ENCODE measurements around the gene PRR16.
"Not testable (repeated sequence)": the region's sequence is repeated elsewhere in the genome, so short reads cannot be mapped to it uniquely, and the experiment has no call there.

The PRR16 gene

GRCh38 chr5:120463991-120464626 is at the start of gene PRR16:
TSS of gene PRR16 (plus strand) at chr5:120464300.
- in situ Hi-C loops (cut with HindIII; ENCODE audit: low sequenced_read_pairs) = loop anchor here (10.0 kb wide), 1 partner anchor 341 kb away; no protein-coding TSS in a partner anchor
- TF ChIP-seq CTCF (IDR thresholded peaks at IDR 0.05; ENCODE audit: low read depth, low read length, missing control alignments) = no peak
- no peak for DNase-seq (ENCODE audit: low read depth)
- peak within 1 kb of the TSS; percentile 96 for H3K4me3 ChIP-seq (ENCODE audit: low read depth, low read length)

DNA sequence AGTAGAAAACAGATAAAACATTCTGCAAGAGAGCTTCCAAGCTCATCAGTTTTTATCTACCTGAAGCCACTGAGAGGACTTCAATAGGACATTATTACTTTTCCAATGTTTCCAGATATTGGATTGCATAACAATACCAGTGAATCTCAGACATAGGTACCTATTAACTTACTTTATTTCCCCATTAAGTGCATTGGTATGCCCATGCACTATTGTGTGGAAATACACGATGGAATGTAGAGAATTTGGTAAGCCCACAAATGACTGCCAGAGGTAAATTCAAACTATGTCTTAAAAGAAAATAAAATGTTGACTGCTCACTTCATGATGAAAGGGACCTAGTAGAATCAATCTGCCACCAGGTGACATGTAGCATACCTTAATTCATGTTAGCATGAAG is 48.1 kb upstream of the PRR16 start:
- no peak overlapping the region for H3K4me3 ChIP-seq (ENCODE audit: low read depth, low read length)
- TF ChIP-seq CTCF (IDR thresholded peaks at IDR 0.05; ENCODE audit: low read depth, low read length, missing control alignments) = no peak
- in situ Hi-C loops (cut with HindIII; ENCODE audit: low sequenced_read_pairs) = no loop called here
- DNase-seq (ENCODE audit: low read depth) = no peak

- no peak overlapping the region for H3K4me3 ChIP-seq (ENCODE audit: low read depth, low read length)
- TF ChIP-seq CTCF (IDR thresholded peaks at IDR 0.05; ENCODE audit: low read depth, low read length, missing control alignments) = no peak
- in situ Hi-C loops (cut with HindIII; ENCODE audit: low sequenced_read_pairs) = no loop called here
- DNase-seq (ENCODE audit: low read depth) = peak; percentile 28
These were observed 45.0 kb upstream of the PRR16 start for GRCh38 chr5:120419127-120419526.

- H3K4me3 ChIP-seq (ENCODE audit: low read depth, low read length); in situ Hi-C loops (cut with HindIII; ENCODE audit: low sequenced_read_pairs); DNase-seq (ENCODE audit: low read depth): not testable (repeated sequence)
These were observed 37.3 kb upstream of the PRR16 start for GRCh38 chr5:120426633-120427275.

DNA sequence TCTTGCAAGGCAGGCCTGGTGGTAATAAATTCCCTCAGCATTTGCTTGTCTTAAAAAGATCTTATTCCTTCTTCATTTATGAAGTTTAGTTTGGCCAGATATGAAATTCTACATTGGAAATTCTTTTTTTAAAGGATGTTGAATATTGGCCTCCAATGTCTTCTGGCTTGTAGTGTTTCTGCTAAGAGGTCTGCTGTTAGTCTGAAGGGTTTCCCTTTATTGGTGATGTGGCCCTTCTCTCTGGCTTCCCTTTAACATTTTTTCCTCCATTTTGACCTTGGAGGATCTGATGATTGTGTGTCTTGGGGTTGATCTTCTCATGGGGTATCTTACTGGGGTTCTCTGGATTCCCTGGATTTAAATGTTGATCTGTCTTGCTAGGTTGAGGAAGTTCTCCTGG is 33.5 kb upstream of the PRR16 start:
- DNase-seq (ENCODE audit: low read depth) = no peak
- H3K4me3 ChIP-seq (ENCODE audit: low read depth, low read length) = no peak overlapping the region
- in situ Hi-C loops (cut with HindIII; ENCODE audit: low sequenced_read_pairs) = no loop called here
- TF ChIP-seq CTCF (IDR thresholded peaks at IDR 0.05; ENCODE audit: low read depth, low read length, missing control alignments) = no peak

DNA sequence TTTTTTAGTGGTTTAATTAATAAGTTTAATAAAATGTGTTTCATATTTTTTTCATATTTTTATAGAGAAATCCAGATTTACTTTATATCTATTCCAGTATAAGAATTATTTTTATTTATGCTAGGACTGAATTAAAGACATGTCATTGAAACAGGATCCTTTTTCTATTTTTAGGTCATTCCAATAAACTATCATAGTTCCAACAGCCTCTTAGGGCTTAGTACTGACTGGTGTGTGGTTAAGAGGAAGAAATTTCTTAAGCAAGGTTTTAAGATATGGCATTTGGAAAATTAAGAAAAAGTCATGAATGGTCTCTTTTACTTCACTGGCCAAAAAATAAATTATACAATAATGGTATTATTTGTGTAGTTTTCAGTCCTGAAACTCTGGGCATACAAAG is 31.2 kb upstream of the PRR16 start:
- TF ChIP-seq CTCF (IDR thresholded peaks at IDR 0.05; ENCODE audit: low read depth, low read length, missing control alignments) = no peak
- DNase-seq (ENCODE audit: low read depth) = no peak
- H3K4me3 ChIP-seq (ENCODE audit: low read depth, low read length) = no peak overlapping the region
- in situ Hi-C loops (cut with HindIII; ENCODE audit: low sequenced_read_pairs) = no loop called here

DNA sequence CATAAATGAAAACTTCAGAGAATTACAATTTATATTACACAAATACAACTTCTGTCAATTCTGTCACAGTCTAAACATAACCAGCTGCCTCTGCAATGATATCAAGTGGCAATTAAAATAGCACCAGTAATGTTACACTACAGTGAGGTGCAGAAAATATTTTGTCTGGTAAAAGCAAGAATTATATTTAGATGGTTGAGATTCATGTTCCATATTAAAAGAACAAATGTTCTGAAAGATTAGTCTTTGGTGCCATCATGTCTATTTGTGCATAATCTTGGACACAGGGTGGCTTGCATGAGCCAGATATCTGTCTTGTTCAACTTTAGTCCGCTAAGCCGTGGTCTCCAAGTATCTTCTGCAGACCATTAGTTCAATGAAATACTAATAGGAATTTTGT is 29.0 kb upstream of the PRR16 start:
- TF ChIP-seq CTCF (IDR thresholded peaks at IDR 0.05; ENCODE audit: low read depth, low read length, missing control alignments) = no peak
- no peak for DNase-seq (ENCODE audit: low read depth)
- H3K4me3 ChIP-seq (ENCODE audit: low read depth, low read length) = no peak overlapping the region
- in situ Hi-C loops (cut with HindIII; ENCODE audit: low sequenced_read_pairs) = no loop called here

Measured in astrocyte of the cerebellum (primary cell).